ENCODE measurements around the gene DCTD. TPM values are rescaled to one million over a fixed set of nuclear protein-coding genes. Genes with fewer than 3 reads are reported as not detected.

DCTD gene
- total and polyA plus RNA-seq, 2 of the 13 experiments (the other 11 are each of a cell fraction or from before 2014, with no cell fraction given): 85.1 to 95.3 TPM

DNA sequence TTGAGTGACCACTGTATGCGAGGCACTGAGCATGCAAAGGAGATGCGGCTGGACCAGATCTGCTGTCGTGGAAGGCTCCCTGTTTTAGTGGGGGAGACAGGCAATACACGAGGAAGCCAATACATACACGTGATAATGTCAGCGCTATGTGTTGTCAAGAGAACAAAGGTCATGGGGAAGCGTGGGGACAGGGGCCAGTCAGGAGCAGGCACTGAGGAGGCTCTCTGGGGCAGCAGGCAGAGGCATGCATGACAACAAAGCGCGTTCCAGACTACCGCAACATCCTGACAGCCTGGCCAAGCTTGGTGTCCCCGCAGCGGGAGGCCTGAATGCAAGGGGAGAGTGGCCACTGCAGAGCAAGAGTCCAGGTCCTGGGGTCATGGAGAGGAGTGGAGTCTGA is 61.9 kb downstream of the DCTD start (continued):
- TF ChIP-seq, protein P1, sequence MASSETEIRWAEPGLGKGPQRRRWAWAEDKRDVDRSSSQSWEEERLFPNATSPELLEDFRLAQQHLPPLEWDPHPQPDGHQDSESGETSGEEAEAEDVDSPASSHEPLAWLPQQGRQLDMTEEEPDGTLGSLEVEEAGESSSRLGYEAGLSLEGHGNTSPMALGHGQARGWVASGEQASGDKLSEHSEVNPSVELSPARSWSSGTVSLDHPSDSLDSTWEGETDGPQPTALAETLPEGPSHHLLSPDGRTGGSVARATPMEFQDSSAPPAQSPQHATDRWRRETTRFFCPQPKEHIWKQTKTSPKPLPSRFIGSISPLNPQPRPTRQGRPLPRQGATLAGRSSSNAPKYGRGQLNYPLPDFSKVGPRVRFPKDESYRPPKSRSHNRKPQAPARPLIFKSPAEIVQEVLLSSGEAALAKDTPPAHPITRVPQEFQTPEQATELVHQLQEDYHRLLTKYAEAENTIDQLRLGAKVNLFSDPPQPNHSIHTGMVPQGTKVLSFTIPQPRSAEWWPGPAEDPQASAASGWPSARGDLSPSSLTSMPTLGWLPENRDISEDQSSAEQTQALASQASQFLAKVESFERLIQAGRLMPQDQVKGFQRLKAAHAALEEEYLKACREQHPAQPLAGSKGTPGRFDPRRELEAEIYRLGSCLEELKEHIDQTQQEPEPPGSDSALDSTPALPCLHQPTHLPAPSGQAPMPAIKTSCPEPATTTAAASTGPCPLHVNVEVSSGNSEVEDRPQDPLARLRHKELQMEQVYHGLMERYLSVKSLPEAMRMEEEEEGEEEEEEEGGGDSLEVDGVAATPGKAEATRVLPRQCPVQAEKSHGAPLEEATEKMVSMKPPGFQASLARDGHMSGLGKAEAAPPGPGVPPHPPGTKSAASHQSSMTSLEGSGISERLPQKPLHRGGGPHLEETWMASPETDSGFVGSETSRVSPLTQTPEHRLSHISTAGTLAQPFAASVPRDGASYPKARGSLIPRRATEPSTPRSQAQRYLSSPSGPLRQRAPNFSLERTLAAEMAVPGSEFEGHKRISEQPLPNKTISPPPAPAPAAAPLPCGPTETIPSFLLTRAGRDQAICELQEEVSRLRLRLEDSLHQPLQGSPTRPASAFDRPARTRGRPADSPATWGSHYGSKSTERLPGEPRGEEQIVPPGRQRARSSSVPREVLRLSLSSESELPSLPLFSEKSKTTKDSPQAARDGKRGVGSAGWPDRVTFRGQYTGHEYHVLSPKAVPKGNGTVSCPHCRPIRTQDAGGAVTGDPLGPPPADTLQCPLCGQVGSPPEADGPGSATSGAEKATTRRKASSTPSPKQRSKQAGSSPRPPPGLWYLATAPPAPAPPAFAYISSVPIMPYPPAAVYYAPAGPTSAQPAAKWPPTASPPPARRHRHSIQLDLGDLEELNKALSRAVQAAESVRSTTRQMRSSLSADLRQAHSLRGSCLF (CRISPR knock-in tag; IDR thresholded peaks at IDR 0.05; ENCODE audit: borderline replicate concordance): no peak
- TF ChIP-seq ZEB1 (IDR thresholded peaks at IDR 0.05; ENCODE audit: insufficient replicate concordance, low read depth): no peak
- TF ChIP-seq ZNF12 (CRISPR knock-in tag; IDR thresholded peaks at IDR 0.05): no peak
- TF ChIP-seq ZNF574 (CRISPR knock-in tag; IDR thresholded peaks at IDR 0.05): peak; percentile 52; the same call in 1 of the 2 replicates
- no peak for TF ChIP-seq BATF2 (CRISPR knock-in tag; IDR thresholded peaks at IDR 0.05)
- TF ChIP-seq FOXK2 (IDR thresholded peaks at IDR 0.05): 0 out of 2 replicates have a peak, but pooled peaks have one; percentile 10
- no peak for TF ChIP-seq NFRKB (IDR thresholded peaks at IDR 0.05)
- TF ChIP-seq ZFP62 (CRISPR knock-in tag; IDR thresholded peaks at IDR 0.05): no peak
- no peak for TF ChIP-seq ZSCAN12 (CRISPR knock-in tag; IDR thresholded peaks at IDR 0.05)
- peak; percentile 92; the same call in 1 of the 2 replicates for TF ChIP-seq ZBTB1 (CRISPR knock-in tag; IDR thresholded peaks at IDR 0.05; ENCODE audit: borderline replicate concordance)
- 0 out of 2 replicates have a peak, but pooled peaks have one; percentile 56 for TF ChIP-seq SMAD1 (CRISPR knock-in tag; IDR thresholded peaks at IDR 0.05; ENCODE audit: borderline replicate concordance, low read depth)
- TF ChIP-seq, protein P2, sequence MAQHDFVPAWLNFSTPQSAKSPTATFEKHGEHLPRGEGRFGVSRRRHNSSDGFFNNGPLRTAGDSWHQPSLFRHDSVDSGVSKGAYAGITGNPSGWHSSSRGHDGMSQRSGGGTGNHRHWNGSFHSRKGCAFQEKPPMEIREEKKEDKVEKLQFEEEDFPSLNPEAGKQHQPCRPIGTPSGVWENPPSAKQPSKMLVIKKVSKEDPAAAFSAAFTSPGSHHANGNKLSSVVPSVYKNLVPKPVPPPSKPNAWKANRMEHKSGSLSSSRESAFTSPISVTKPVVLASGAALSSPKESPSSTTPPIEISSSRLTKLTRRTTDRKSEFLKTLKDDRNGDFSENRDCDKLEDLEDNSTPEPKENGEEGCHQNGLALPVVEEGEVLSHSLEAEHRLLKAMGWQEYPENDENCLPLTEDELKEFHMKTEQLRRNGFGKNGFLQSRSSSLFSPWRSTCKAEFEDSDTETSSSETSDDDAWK (CRISPR knock-in tag; IDR thresholded peaks at IDR 0.05): no peak
- peak; percentile 43; the same call in 1 of the 2 replicates for TF ChIP-seq RXRB (CRISPR knock-in tag; IDR thresholded peaks at IDR 0.05; ENCODE audit: borderline replicate concordance)
- no peak for TF ChIP-seq ZNF253 (CRISPR knock-in tag; IDR thresholded peaks at IDR 0.05; ENCODE audit: borderline replicate concordance)
- TF ChIP-seq NR2C2 (CRISPR knock-in tag; IDR thresholded peaks at IDR 0.05; ENCODE audit: borderline replicate concordance): peak; percentile 82
- TF ChIP-seq SALL1 (CRISPR knock-in tag; IDR thresholded peaks at IDR 0.05): peak; percentile 93

Measured in HepG2 (cell line).